ENCODE data around the gene LOC101059915.
"Not testable (repeated sequence)": the region's sequence is repeated elsewhere in the genome, so short reads cannot be mapped to it uniquely, and the experiment has no call there.

Gene LOC101059915

DNA sequence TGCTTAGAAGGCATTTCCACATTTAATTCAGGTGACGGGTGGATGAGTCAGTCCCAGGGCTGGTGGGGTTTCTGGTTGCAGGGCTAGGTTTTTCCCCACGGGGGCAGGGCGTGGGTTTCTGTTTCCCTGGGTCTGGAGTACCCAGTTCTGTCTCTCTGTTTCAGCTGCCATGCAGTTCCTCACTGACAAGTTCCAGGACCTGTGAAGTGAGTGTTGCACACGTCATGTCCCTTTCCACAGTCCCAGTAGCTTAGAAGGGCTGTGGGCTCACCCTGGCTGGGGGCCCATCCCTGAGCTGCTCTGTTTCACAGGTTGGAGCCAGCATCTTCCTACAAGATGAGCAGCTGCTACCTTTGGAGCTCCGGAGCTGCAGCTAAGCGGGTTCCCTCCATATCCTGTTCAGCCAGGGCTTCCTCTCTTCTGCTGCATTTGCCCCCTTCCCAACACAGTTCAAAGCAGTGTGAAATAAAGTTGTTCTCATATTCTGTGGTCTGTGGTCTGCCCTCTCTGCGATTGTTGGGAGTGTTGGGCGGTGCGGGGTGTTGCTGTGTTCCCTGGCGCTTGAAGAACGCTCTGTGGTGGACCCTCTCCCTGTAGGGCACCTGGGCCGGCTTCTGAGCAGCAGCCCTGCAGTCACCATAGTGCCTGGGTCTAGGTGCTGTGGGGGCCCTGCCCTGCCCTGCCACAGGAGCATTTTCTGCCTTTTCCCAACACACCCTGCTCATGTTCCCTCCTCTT, 3.9 kb downstream of the LOC101059915 start:
- peak in 1 of 2 donors; percentile 48 for DNase-seq (ENCODE audit: extremely low read depth in 1 of 2, low read depth in 1 of 2)

DNA sequence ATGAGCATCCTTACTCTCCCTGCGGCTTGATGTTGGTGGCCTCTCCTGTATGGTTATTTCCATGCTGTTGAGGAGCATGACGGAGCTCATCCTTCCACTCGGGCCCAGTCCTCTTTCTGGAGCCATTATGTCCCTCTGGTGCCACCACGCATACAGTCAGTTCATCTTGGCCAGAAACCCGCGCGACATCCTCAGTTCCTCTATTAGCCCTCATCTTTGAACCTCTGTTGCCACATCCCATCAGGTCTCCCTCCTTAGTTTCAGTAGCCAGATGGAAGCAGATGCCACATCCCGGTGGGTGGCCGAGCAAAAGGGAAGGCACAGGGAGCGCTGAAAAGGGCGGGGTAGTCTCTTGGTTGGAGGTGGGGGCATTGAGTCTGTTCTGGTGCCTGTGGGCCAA, 4.6 kb downstream of the LOC101059915 start:
- DNase-seq (ENCODE audit: extremely low read depth in 1 of 2, low read depth in 1 of 2): no peak

DNA sequence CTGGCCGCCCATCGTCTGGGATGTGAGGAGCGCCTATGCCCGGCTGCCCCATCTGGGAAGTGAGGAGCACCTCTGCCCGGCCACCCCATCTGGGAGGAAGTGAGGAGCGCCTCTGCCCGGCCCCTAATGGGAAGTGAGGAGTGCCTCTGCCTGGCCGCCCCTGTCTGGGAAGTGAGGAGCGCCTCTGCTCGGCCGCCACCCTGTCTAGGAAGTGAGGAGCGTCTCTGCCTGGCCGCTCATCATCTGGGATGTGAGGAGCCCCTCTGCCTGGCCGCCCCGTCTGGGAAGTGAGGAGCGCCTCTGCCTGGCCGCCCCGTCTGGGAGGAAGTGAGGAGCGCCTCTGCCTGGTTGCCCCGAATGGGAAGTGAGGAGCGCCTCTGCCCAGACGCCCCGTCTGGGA, 8.3 kb downstream of the LOC101059915 start:
- not testable (repeated sequence) for DNase-seq (ENCODE audit: extremely low read depth in 1 of 2, low read depth in 1 of 2)

GRCh38 chrX:71676068-71676795, 8.9 kb downstream of the LOC101059915 start:
- not testable (repeated sequence) for DNase-seq (ENCODE audit: extremely low read depth in 1 of 2, low read depth in 1 of 2)

DNA sequence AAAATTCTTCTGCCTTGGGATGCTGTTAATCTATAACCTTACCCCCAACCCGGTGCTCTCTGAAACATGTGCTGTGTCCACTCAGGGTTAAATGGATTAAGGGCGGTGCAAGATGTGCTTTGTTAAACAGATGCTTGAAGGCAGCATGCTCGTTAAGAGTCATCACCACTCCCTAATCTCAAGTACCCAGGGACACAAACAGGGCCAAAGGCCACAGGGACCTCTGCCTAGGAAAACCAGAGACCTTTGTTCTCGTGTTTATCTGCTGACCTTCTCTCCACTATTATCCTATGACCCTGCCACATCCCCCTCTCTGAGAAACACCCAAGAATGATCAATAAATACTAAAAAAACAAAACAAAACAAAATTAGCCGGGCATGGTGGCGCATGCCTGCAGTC, 9.8 kb downstream of the LOC101059915 start:
- DNase-seq (ENCODE audit: extremely low read depth in 1 of 2, low read depth in 1 of 2): not testable (repeated sequence)

GRCh38 chrX:71679575-71680207, 12.3 kb downstream of the LOC101059915 start:
- DNase-seq (ENCODE audit: extremely low read depth in 1 of 2, low read depth in 1 of 2): no peak

DNA sequence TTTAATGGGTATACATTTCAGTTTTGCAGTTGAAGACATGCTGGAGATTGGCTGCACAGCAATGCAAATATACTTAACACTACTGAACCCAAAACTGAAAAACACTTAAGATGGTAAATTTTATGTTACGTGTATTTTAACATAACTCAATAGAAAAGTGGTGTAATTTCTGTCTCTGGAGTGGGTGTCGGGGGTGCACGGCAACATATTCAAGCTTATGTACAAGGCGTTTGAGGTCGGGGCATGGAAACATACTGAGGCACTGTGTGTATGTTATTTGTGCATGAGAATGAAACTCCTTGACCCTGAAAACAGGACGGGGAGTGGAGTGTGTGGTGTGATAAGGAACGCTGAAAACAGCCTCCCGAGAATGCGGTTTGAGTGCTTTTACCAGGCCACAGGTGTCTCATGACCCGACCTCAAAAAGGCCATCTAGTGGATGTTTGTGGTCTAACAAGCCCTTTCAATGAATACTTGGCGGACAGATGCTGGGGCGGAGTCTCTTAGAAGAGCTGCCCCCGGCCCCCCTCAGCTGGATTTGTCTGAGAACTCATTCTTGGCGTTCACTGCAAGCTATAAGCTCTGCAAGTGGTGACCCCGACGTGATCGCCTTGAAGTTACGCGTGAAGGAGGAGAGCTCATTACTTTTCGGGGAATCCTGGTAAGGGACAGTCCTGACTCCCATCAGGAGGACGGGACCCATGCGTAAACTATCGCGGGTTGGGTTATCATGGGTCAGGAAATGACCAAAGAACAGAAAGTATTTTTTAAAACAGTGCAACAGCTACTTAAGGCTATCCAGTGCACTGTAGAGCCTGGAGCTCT, 29.5 kb downstream of the LOC101059915 start:
- not testable (repeated sequence) for DNase-seq (ENCODE audit: extremely low read depth in 1 of 2, low read depth in 1 of 2)

- DNase-seq (ENCODE audit: extremely low read depth in 1 of 2, low read depth in 1 of 2): not testable (repeated sequence)
Observed at GRCh38 chrX:71697466-71698298, 30.3 kb downstream of the LOC101059915 start.

DNA sequence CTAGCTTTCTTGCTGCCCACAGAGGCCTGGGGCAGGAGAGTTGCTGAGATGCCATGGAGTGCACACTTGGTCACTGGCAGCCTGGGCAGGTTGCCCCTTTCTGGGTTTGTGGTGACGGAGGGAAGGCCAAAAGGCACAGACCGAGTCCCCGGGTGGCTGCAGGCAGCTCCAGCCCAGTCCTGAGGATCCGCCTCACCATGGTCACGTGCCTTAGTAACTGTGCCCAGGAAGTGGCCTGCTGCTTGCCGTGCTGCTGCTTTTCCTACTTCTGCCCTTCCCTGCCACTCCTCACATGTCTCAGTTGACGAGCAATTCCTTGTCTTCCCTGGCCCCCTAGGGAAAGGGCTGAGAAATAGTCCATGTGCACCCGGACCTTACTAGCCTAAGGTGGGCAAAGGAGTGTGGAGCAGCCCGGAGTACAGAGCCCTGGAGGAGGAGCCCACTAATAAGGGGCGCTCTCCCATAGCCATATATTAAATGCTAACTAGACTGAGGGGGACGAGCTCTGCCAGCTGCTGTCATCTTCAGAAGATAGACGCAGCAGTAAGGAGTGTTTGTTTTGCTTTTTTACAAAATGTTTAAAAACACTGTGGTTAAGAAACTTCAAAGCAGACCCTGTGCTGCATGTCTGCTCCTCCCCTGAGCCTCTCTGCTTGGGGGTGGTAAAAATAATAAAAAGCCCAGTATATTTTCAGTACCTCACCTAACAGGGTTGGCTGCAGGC, 31.1 kb downstream of the LOC101059915 start:
- DNase-seq (ENCODE audit: extremely low read depth in 1 of 2, low read depth in 1 of 2): not testable (repeated sequence)

DNA sequence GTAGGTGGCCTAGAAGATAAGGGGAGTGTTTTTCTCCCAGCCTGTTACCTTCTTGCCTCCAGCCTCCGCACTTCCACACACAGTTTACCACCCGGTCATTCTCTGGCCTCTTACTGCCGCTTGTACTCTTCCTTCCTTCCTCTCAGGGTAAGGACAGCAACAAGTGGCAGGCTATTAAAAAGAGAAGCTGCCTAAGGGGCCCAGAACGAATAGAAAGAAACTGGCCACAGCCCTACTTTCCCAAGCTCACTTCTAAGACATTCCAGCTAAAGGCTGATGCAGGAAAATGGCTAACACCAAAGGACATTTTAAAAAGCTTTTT, 31.6 kb downstream of the LOC101059915 start:
- DNase-seq (ENCODE audit: extremely low read depth in 1 of 2, low read depth in 1 of 2): not testable (repeated sequence)

- not testable (repeated sequence) for DNase-seq (ENCODE audit: extremely low read depth in 1 of 2, low read depth in 1 of 2)
Observed at GRCh38 chrX:71702853-71703252, 35.5 kb downstream of the LOC101059915 start.

DNA sequence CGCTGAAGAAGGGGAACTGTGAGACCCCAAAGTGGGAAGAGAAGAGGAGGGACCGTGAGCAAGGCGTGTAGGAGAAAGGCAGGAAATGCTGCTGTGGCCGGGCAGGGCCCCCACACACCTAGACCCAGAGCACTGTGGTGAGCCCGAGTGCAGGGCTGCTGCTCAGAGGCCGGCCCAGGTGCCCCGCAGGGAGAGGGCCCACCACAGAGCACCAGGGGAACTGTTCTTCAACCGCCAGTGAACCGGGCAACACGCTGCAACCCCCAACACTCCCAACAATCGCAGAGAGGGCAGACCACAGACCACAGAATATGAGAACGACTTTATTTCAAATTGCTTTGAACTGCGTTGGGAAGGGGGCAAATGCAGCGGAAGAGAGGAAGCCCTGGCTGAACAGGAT, 46.7 kb downstream of the LOC101059915 start:
- not testable (repeated sequence) for DNase-seq (ENCODE audit: extremely low read depth in 1 of 2, low read depth in 1 of 2)

- not testable (repeated sequence) for DNase-seq (ENCODE audit: extremely low read depth in 1 of 2, low read depth in 1 of 2)
Observed at GRCh38 chrX:71715551-71715950, 48.2 kb downstream of the LOC101059915 start.

GRCh38 chrX:71716323-71716722, 49.0 kb downstream of the LOC101059915 start:
- DNase-seq (ENCODE audit: extremely low read depth in 1 of 2, low read depth in 1 of 2): not testable (repeated sequence)

- DNase-seq (ENCODE audit: extremely low read depth in 1 of 2, low read depth in 1 of 2): not testable (repeated sequence)
Observed at GRCh38 chrX:71718185-71718584, 50.8 kb downstream of the LOC101059915 start, which contains the start of gene CXorf49. CXorf49 (minus strand) TSS chrX:71718285; CDS start chrX:71718151, 134 bp downstream.

DNA sequence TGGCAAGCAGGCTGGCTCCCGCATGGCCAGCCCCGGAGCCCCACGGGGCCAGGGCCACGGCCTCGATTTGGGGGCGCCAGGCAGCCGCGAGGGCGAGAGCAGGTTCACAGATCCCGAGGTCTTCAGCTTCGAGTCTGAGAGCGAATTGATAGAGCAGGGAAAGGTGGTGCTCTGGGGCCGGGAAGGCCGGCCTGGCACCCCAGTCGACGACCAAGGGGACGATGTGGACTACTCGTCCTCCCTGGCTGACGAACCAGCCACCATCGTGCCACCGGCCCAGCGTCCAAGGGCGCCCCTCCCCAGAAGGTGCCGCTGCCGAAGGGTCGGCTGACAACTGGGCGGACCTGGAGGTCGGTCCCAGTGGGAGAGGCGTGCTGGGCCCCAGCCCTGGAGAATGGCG, 51.8 kb downstream of the LOC101059915 start:
- DNase-seq (ENCODE audit: extremely low read depth in 1 of 2, low read depth in 1 of 2): not testable (repeated sequence)

GRCh38 chrX:71720289-71720886, 53.0 kb downstream of the LOC101059915 start:
- not testable (repeated sequence) for DNase-seq (ENCODE audit: extremely low read depth in 1 of 2, low read depth in 1 of 2)

Data from stimulated activated CD8-positive, alpha-beta memory T cell treated with anti-CD3 and anti-CD28 coated beads, Interleukin-7, amount 100 ng/mL, for 48 hours (primary cell).